Liver (tissue), 3 donors: ENCODE data around the gene PSMD5.

Source experiments
- CTCF ChIP-seq: fragments of 150-350 bp; IDR thresholded peaks from 2 replicates; pipeline ENCODE4 v1.5.1; 2017; ENCODE audit warnings: improper control_type of control experiment, low read depth, low read length; ENCODE audit not compliant: missing input control
- EGR1 ChIP-seq, 2 donors: IDR thresholded peaks; 2 replicates each; pipeline ENCODE4 v1.6.1; 2016 to 2018; ENCODE audit warnings: antibody characterized with exemption in 2 of 2, low read depth in 2 of 2
- JUND ChIP-seq, 2 donors: IDR thresholded peaks; 2 replicates each; pipeline ENCODE4 v1.6.1; 2016; ENCODE audit warnings: antibody characterized with exemption in 2 of 2
- MAX ChIP-seq: IDR thresholded peaks from 2 replicates; pipeline ENCODE4 v1.6.1; 2016; ENCODE audit warnings: antibody characterized with exemption
- NR2F2 ChIP-seq: IDR thresholded peaks from 2 replicates; pipeline ENCODE4 v1.6.1; 2016; ENCODE audit warnings: antibody characterized with exemption
- REST ChIP-seq: IDR thresholded peaks from 2 replicates; pipeline ENCODE4 v1.6.1; 2016; ENCODE audit warnings: antibody characterized with exemption, mild to moderate bottlenecking
- YY1 ChIP-seq: IDR thresholded peaks from 2 replicates; pipeline ENCODE4 v1.6.1; 2016; ENCODE audit warnings: antibody characterized with exemption, mild to moderate bottlenecking
- ZBTB33 ChIP-seq: IDR thresholded peaks from 2 replicates; pipeline ENCODE4 v1.6.1; 2016; ENCODE audit warnings: antibody characterized with exemption
- donor health status: healthy.
- donor health status: healthy.

GRCh38 chr9:120791161-120791560 is 51.6 kb downstream of the PSMD5 start:
- TF ChIP-seq MAX (no peak), CTCF (no peak), JUND (IDR thresholded peaks at IDR 0.05) (no peak), YY1 (no peak), REST (no peak), NR2F2 (no peak), EGR1 (IDR thresholded peaks at IDR 0.05; ENCODE audit: low read depth in 2 of 2) (no peak), ZBTB33 (no peak)
